Caco-2 (cell line): Measurements from ENCODE around the gene AKAP5. TPM values are rescaled to one million over a fixed set of nuclear protein-coding genes. Genes with fewer than 3 reads are reported as not detected.
A peak's percentile ranks its signal among the peaks of the same experiment; 100 is the strongest.

ENCODE experiments used
- BruUV-seq: library from RNA; stranded (reverse); fragments of 400-500 nt; replicated peaks from 2 replicates; lab custom pipeline; 2021; lab: Mats Ljungman, UMichigan
- CTCF ChIA-PET: fragments of 300-600 bp; sonication (Branson Sonifier 250); formaldehyde crosslinking; loops from one replicate; lab custom pipeline; 2022; ENCODE audit warnings: antibody characterized with exemption; lab: Charles Lee
- POLR2A ChIA-PET: fragments of 300-600 bp; sonication (Branson Sonifier 250); formaldehyde crosslinking; loops from one replicate; lab custom pipeline; 2022; ENCODE audit warnings: antibody characterized with exemption; lab: Charles Lee
- DNase-seq, 2 experiments: peaks; one replicate each; pipeline versions ENCODE4 v3.0.0 to v3.0.0-alpha.2; 2020 to 2022
- H3K27me3 ChIP-seq: replicated peaks from 2 replicates; pipeline ENCODE4 v1.6.0; 2011; ENCODE audit warnings: low read length; ENCODE audit not compliant: control insufficient read depth, insufficient read depth
- H3K36me3 ChIP-seq: 2 replicates; pipeline ENCODE4 v1.5.1; 2011; ENCODE audit warnings: low read length; ENCODE audit not compliant: control insufficient read depth, insufficient read depth
- H3K4me1 ChIP-seq: fragments of 250-450 bp; sonication (Bioruptor Pico); 2 replicates; pipeline ENCODE4 v1.5.1; 2020; ENCODE audit warnings: mild to moderate bottlenecking
- H3K4me3 ChIP-seq: 2 replicates; pipeline ENCODE4 v1.5.1; 2011; ENCODE audit warnings: low read depth, mild to moderate bottlenecking, control low read depth, low read length
- H3K9me3 ChIP-seq: fragments of 250-450 bp; sonication (Bioruptor Pico); 2 replicates; pipeline ENCODE4 v1.5.1; 2020; ENCODE audit warnings: mild to moderate bottlenecking, moderate library complexity
- H3K27ac Mint-ChIP-seq: one replicate; pipeline ENCODE4 v1.8.0; 2022; ENCODE audit warnings: mixed read lengths; ENCODE audit not compliant: unreplicated experiment
- H3K27me3 Mint-ChIP-seq: one replicate; pipeline ENCODE4 v1.8.0; 2022; ENCODE audit warnings: mixed read lengths; ENCODE audit not compliant: insufficient read depth, unreplicated experiment
- H3K36me3 Mint-ChIP-seq: one replicate; pipeline ENCODE4 v1.8.0; 2022; ENCODE audit warnings: mild to moderate bottlenecking, mixed read lengths; ENCODE audit not compliant: insufficient read depth, unreplicated experiment
- H3K4me1 Mint-ChIP-seq: one replicate; pipeline ENCODE4 v1.8.0; 2022; ENCODE audit warnings: low read depth, mixed read lengths; ENCODE audit not compliant: unreplicated experiment
- H3K4me3 Mint-ChIP-seq: one replicate; pipeline ENCODE4 v1.8.0; 2022; ENCODE audit warnings: mild to moderate bottlenecking, moderate library complexity, mixed read lengths; ENCODE audit not compliant: unreplicated experiment
- H3K9me3 Mint-ChIP-seq: one replicate; pipeline ENCODE4 v1.8.0; 2022; ENCODE audit warnings: mixed read lengths; ENCODE audit not compliant: unreplicated experiment
- intact Hi-C: fragments of 100-400 bp; cut with micrococcal nuclease; formaldehyde crosslinking; loops from one replicate; pipeline ENCODE4 v1.10.0; 2022; ENCODE audit not compliant: unreplicated experiment
- total RNA-seq: library from RNA; stranded (reverse); gene quantifications from 2 replicates; pipeline ENCODE4 v1.2.3, GENCODE V29; 2022
- TF ChIP-seq, protein P1 (sequence below), 2 experiments: fragments of 200-600 bp in 1 of 2; IDR thresholded peaks; 1 replicate in 1 of 2; 2 replicates in 1 of 2; pipeline versions ENCODE4 v1.5.1 to v1.8.0; 2011 to 2022; ENCODE audit warnings: antibody characterized with exemption in 1 of 2, control low read depth in 1 of 2, inconsistent platforms in 1 of 2, low read depth in 1 of 2, low read length in 1 of 2, mild to moderate bottlenecking in 1 of 2, moderate library complexity in 1 of 2; ENCODE audit not compliant: insufficient read depth in 1 of 2, severe bottlenecking in 1 of 2, unreplicated experiment in 1 of 2

Gene AKAP5
- total RNA-seq, 1 experiment from 2014 or later = 15.0 TPM

DNA sequence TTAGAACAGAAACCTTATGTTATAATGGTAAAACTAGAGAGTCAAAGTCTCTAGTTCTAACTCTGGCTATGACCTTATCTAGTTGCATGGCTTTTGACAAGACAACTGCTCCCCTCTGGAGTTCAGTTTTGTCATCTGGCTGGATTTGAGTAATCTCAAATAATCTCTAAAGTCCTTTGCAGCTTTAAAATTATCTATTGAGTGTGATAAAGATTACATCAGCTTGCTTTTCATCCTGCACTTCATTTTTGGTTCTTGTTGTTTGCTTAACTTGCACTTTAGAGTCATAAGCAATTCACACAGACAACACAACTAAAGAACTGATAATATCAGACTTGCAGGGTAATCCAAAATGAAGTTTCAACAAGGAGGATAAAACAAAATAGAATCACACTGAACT is 2.3 kb downstream of the AKAP5 start:
- H3K4me1 ChIP-seq = peaks cover 30% of the 10 kb centered on the region
- no peak overlapping the region for H3K27ac Mint-ChIP-seq
- ChIA-PET POLR2A (no interaction called here), CTCF (interaction anchor here (0.6 to 1.5 kb wide), 2 partner anchors 11 to 16 kb away, joined by 3 to 4 read pairs; no protein-coding TSS in a partner anchor)
- TF ChIP-seq, protein P1, sequence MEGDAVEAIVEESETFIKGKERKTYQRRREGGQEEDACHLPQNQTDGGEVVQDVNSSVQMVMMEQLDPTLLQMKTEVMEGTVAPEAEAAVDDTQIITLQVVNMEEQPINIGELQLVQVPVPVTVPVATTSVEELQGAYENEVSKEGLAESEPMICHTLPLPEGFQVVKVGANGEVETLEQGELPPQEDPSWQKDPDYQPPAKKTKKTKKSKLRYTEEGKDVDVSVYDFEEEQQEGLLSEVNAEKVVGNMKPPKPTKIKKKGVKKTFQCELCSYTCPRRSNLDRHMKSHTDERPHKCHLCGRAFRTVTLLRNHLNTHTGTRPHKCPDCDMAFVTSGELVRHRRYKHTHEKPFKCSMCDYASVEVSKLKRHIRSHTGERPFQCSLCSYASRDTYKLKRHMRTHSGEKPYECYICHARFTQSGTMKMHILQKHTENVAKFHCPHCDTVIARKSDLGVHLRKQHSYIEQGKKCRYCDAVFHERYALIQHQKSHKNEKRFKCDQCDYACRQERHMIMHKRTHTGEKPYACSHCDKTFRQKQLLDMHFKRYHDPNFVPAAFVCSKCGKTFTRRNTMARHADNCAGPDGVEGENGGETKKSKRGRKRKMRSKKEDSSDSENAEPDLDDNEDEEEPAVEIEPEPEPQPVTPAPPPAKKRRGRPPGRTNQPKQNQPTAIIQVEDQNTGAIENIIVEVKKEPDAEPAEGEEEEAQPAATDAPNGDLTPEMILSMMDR (IDR thresholded peaks at IDR 0.05; ENCODE audit: insufficient read depth in 1 of 2, low read depth in 1 of 2, low read length in 1 of 2, severe bottlenecking in 1 of 2, unreplicated experiment in 1 of 2) = no peak
- BruUV-seq = no TSS peak
- no peaks in the 10 kb centered on the region for H3K9me3 Mint-ChIP-seq
- H3K36me3 Mint-ChIP-seq = peaks cover 25% of the 10 kb centered on the region
- intact Hi-C loops = loop anchor here (5.0 kb wide), 1 partner anchor 130 kb away; no protein-coding TSS in a partner anchor
- H3K4me1 Mint-ChIP-seq = peaks cover 10% of the 10 kb centered on the region
- no peaks in the 10 kb centered on the region for H3K27me3 Mint-ChIP-seq
- peak overlapping the region; percentile 27 for H3K4me3 Mint-ChIP-seq
- H3K36me3 ChIP-seq = no peaks in the 10 kb centered on the region
- no peak for DNase-seq
- no peaks in the 10 kb centered on the region for H3K9me3 ChIP-seq
- no peak overlapping the region for H3K4me3 ChIP-seq
- H3K27me3 ChIP-seq = no peaks in the 10 kb centered on the region

DNA sequence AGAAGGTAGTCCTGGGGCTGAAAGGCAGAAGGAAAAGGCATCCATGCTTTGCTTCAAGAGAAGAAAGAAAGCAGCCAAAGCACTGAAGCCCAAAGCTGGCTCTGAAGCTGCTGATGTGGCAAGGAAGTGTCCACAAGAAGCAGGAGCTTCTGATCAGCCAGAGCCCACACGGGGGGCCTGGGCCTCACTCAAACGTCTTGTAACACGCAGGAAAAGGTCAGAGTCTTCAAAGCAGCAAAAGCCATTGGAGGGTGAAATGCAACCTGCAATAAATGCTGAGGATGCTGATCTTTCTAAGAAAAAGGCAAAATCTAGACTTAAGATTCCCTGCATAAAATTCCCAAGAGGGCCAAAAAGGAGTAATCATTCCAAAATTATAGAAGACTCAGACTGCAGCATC is 3.2 kb downstream of the AKAP5 start:
- POLR2A ChIA-PET = no interaction called here

DNA sequence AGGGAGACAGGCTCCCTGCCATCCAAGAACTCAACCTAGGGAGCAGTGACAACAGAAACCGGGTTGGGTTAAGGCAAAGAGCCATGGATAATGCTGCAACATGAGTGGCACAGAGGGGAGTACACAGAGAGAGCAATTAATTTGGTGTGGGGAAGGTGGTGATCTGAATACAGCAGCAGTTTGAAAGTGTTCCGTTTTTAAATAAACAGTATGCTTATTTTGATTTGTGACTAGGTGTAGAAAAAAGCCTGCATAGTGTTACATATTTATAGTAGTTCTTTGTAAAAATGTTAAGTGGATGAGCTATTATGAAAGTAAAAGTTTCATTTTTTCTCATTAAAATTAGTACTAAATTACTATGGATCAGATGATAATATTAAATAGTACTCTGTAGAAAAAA is 8.7 kb downstream of the AKAP5 start:
- Histone ChIP-seq H3K4me1 (peaks cover 9% of the 10 kb centered on the region; the same call in 1 of the 2 replicates), H3K9me3 (no peaks in the 10 kb centered on the region), H3K4me3 (no peak overlapping the region), H3K27me3 (no peaks in the 10 kb centered on the region), H3K36me3 (no peaks in the 10 kb centered on the region)
- Mint-ChIP-seq H3K4me3 (no peak overlapping the region), H3K27me3 (no peaks in the 10 kb centered on the region), H3K36me3 (no peaks in the 10 kb centered on the region), H3K27ac (peak overlapping the region; percentile 28), H3K9me3 (no peaks in the 10 kb centered on the region), H3K4me1 (peaks cover 14% of the 10 kb centered on the region)
- no TSS peak for BruUV-seq
- POLR2A ChIA-PET = no interaction called here
- TF ChIP-seq, protein P1 (IDR thresholded peaks at IDR 0.05; ENCODE audit: insufficient read depth in 1 of 2, low read depth in 1 of 2, low read length in 1 of 2, severe bottlenecking in 1 of 2, unreplicated experiment in 1 of 2) = no peak
- intact Hi-C loops = no loop called here
- CTCF ChIA-PET = no interaction called here
- no peak for DNase-seq

More for the DNA sequence above, 3.2 kb downstream of the AKAP5 start:
- Histone ChIP-seq H3K4me1 (peaks cover 30% of the 10 kb centered on the region), H3K36me3 (no peaks in the 10 kb centered on the region), H3K27me3 (no peaks in the 10 kb centered on the region), H3K9me3 (no peaks in the 10 kb centered on the region), H3K4me3 (no peak overlapping the region)
- Mint-ChIP-seq H3K36me3 (peaks cover 25% of the 10 kb centered on the region), H3K4me3 (no peak overlapping the region), H3K27ac (no peak overlapping the region), H3K27me3 (no peaks in the 10 kb centered on the region), H3K4me1 (peaks cover 10% of the 10 kb centered on the region), H3K9me3 (no peaks in the 10 kb centered on the region)
- TF ChIP-seq, protein P1 (IDR thresholded peaks at IDR 0.05; ENCODE audit: insufficient read depth in 1 of 2, low read depth in 1 of 2, low read length in 1 of 2, severe bottlenecking in 1 of 2, unreplicated experiment in 1 of 2) = no peak
- no peak for DNase-seq
- intact Hi-C loops = loop anchor here (5.0 kb wide), 1 partner anchor 131 kb away; no protein-coding TSS in a partner anchor
- no TSS peak for BruUV-seq
- CTCF ChIA-PET = interaction anchor here (0.6 kb wide), 1 partner anchor 52 kb away, joined by 3 read pairs; no protein-coding TSS in a partner anchor
